ENCODE measurements around the gene MMS19. TPM values are rescaled to one million over a fixed set of nuclear protein-coding genes. Genes with fewer than 3 reads are reported as not detected.

MMS19 gene
- total RNA-seq, 2 experiments from 2014 or later = 84.7 to 86.8 TPM

DNA sequence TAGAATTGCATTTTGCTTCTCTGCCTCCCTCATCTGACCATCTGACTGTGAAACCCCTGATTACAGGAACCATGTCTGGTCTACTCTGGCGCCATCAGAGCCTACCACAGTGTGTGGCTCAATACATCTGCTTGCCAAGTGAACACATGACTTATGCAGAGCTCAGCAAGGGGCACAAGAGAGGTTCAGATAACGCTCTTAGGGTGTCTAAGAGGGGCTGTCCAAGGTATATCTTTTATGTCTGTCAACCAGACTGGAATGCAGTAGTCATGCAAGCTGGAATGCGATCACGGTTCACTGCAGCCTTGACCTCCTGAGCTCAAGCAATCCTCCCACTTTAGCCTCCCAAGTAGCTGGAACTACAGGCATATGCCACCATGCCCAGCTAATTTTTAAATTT is 86.8 kb downstream of the MMS19 start:
- no peak for DNase-seq
- peaks cover 47% of the 10 kb centered on the region for H3K4me1 Mint-ChIP-seq (ENCODE audit: low read depth)
- intact Hi-C loops (cut with micrococcal nuclease) = no loop called here
- H3K27me3 Mint-ChIP-seq = no peaks in the 10 kb centered on the region
- no peaks in the 10 kb centered on the region for H3K36me3 Mint-ChIP-seq
- POLR2A ChIA-PET = interaction anchor here (5.3 to 6.2 kb wide), 2 partner anchors 15 to 34 kb away, joined by 70 to 326 read pairs; partner anchors contain the start of genes EXOSC1, PGAM1 and ZDHHC16
- H3K4me3 Mint-ChIP-seq = no peak overlapping the region
- CTCF ChIA-PET = interaction anchor here (0.7 to 16.2 kb wide), 7 partner anchors 10 to 142 kb away, joined by 3 to 194 read pairs (median 6); partner anchors contain the start of gene PGAM1
- no peak overlapping the region for H3K27ac Mint-ChIP-seq
- no peaks in the 10 kb centered on the region for H3K9me3 Mint-ChIP-seq

DNA sequence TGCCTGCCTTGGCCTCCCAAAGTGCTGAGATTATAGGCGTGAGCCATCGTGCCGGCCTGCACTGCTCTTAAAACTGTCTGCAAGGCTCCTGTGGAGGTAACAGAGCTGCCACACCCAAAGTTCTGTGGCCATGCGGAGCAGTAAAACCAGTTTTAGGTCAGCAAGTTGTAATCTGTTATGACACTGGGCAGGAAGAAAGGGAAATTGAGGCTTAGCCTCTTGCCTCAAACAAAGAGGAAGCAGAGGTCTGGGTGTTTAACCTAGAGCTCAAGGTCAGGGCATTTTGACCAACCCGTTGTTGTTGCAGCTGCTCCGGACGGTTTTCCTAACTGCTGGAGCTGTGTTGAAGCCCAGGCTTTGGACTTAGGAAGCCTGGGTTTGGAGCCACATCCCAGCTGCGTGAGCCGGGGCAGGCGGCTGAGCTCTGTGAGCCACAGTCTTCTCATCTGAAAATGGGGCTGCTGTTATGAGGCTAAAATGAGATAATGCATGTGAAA is 89.7 kb downstream of the MMS19 start:
- intact Hi-C loops (cut with micrococcal nuclease) = loop anchor here (5.0 kb wide), 1 partner anchor 204 kb away; no protein-coding TSS in a partner anchor
- no peak overlapping the region for H3K4me3 Mint-ChIP-seq
- POLR2A ChIA-PET = interaction anchor here (0.6 to 3.9 kb wide), 5 partner anchors 9 to 36 kb away, joined by 3 to 19 read pairs (median 4); no protein-coding TSS in a partner anchor
- no peak for DNase-seq
- peaks cover 22% of the 10 kb centered on the region for H3K4me1 Mint-ChIP-seq (ENCODE audit: low read depth)
- CTCF ChIA-PET = interaction anchor here (0.7 to 16.2 kb wide), 12 partner anchors 9 to 144 kb away, joined by 3 to 194 read pairs (median 6); partner anchors contain the start of gene PGAM1
- H3K27me3 Mint-ChIP-seq = no peaks in the 10 kb centered on the region
- no peak overlapping the region for H3K27ac Mint-ChIP-seq
- H3K9me3 Mint-ChIP-seq = no peaks in the 10 kb centered on the region
- H3K36me3 Mint-ChIP-seq = no peaks in the 10 kb centered on the region

Other genes with a start within 250 kb of the MMS19 start
- 10 to 100 TPM; 53.2 to 54.2 TPM for gene ARHGAP19, start 205.8 kb downstream of the MMS19 start, total RNA-seq
- 1 to 10 TPM; 2.1 TPM for gene FRAT1, start 179.2 kb downstream of the MMS19 start, total RNA-seq
- gene FRAT2, start 163.7 kb downstream of the MMS19 start, total RNA-seq = 1 to 10 TPM; 5.1 to 5.3 TPM
- gene RRP12, start 97.1 kb downstream of the MMS19 start, total RNA-seq = 10 to 100 TPM; 40.4 to 41.8 TPM
- gene PGAM1, start 72.2 kb downstream of the MMS19 start, total RNA-seq = 1,000 to 10,000 TPM; 1,430 to 1,457 TPM
- gene EXOSC1, start 52.4 kb downstream of the MMS19 start, total RNA-seq = 10 to 100 TPM; 69.0 to 75.1 TPM
- gene ZDHHC16, start 52.2 kb downstream of the MMS19 start, total RNA-seq = 10 to 100 TPM; 42.5 to 43.6 TPM
- 1 to 10 TPM; 1.6 to 2.6 TPM for gene UBTD1, start 502 bp upstream of the MMS19 start, total RNA-seq
- not detected for gene ANKRD2, start 74.4 kb upstream of the MMS19 start, total RNA-seq
- gene HOGA1, start 86.0 kb upstream of the MMS19 start, total RNA-seq = not detected
- not detected for gene C10orf62, start 91.3 kb upstream of the MMS19 start, total RNA-seq
- gene MORN4, start 135.1 kb upstream of the MMS19 start, total RNA-seq = 1 to 10 TPM; 5.3 to 6.5 TPM
- 10 to 100 TPM; 13.1 to 13.2 TPM for gene PI4K2A, start 142.2 kb upstream of the MMS19 start, total RNA-seq
- gene AVPI1, start 188.8 kb upstream of the MMS19 start, total RNA-seq = 1 to 10 TPM; 1.7 to 2.1 TPM
- gene MARVELD1, start 215.3 kb upstream of the MMS19 start, total RNA-seq = 1 to 10 TPM; 2.9 to 4.0 TPM
- gene ZFYVE27, start 238.7 kb upstream of the MMS19 start, total RNA-seq = 10 to 100 TPM; 20.9 to 22.8 TPM

Measured in activated CD4-positive, alpha-beta memory T cell treated with anti-CD3 and anti-CD28 coated beads for 36 hours (primary cell).